HepG2 (cell line): ENCODE measurements around the gene HLA-DOA. TPM values are rescaled to one million over a fixed set of nuclear protein-coding genes. Genes with fewer than 3 reads are reported as not detected.

ENCODE experiments used
- FLYWCH1 ChIP-seq: sonication (generic); formaldehyde crosslinking; IDR thresholded peaks from 2 replicates; pipeline ENCODE4 v1.8.1; 2023; ENCODE audit warnings: mild to moderate bottlenecking, missing genetic modification reagents
- GTF3A ChIP-seq: sonication (generic); formaldehyde crosslinking; conservative IDR thresholded peaks from 2 replicates; pipeline ENCODE4 v1.4.0; 2020; ENCODE audit warnings: mild to moderate bottlenecking, missing genetic modification reagents
- HNRNPK ChIP-seq: fragments of 200-400 bp; formaldehyde crosslinking; IDR thresholded peaks from 2 replicates; pipeline ENCODE4 v1.6.1; 2018; ENCODE audit warnings: low read length, low read depth, moderate library complexity, mild to moderate bottlenecking; ENCODE audit not compliant: poor library complexity, severe bottlenecking
- KDM6A ChIP-seq: IDR thresholded peaks from 2 replicates; pipeline ENCODE4 v1.6.1; 2016; ENCODE audit warnings: low read depth
- KMT2A ChIP-seq: sonication (generic); formaldehyde crosslinking; IDR thresholded peaks from 2 replicates; pipeline ENCODE4 v1.4.0; 2020; ENCODE audit warnings: missing genetic modification reagents
- MED1 ChIP-seq: sonication (generic); formaldehyde crosslinking; IDR thresholded peaks from 2 replicates; pipeline ENCODE4 v1.4.0; 2020; ENCODE audit warnings: missing genetic modification reagents
- MTA3 ChIP-seq: sonication (generic); formaldehyde crosslinking; IDR thresholded peaks from 2 replicates; pipeline ENCODE4 v1.4.0; 2020; ENCODE audit warnings: missing genetic modification reagents
- NFKBIZ ChIP-seq: IDR thresholded peaks from 2 replicates; pipeline ENCODE4 v1.6.1; 2018; ENCODE audit warnings: missing genetic modification reagents, missing compliant biosample characterization
- PCBP2 ChIP-seq: fragments of 200-400 bp; formaldehyde crosslinking; optimal IDR thresholded peaks from 2 replicates; pipeline ENCODE3; 2018; ENCODE audit warnings: low read length, low read depth; ENCODE audit not compliant: poor library complexity, severe bottlenecking
- RARA ChIP-seq: IDR thresholded peaks from 2 replicates; pipeline ENCODE4 v1.6.1; 2016; ENCODE audit warnings: missing genetic modification reagents, missing compliant biosample characterization
- RBM22 ChIP-seq: fragments of 200-400 bp; formaldehyde crosslinking; optimal IDR thresholded peaks from 2 replicates; pipeline ENCODE3; 2017; ENCODE audit warnings: mild to moderate bottlenecking, low read length, moderate library complexity
- SNAPC2 ChIP-seq: sonication (generic); formaldehyde crosslinking; IDR thresholded peaks from 2 replicates; pipeline ENCODE4 v1.8.1; 2022; ENCODE audit warnings: mild to moderate bottlenecking, missing genetic modification reagents
- WIZ ChIP-seq: sonication (generic); formaldehyde crosslinking; IDR thresholded peaks from 2 replicates; pipeline ENCODE4 v1.5.1; 2020; ENCODE audit warnings: mild to moderate bottlenecking, missing genetic modification reagents
- ZFP62 ChIP-seq: sonication (generic); formaldehyde crosslinking; IDR thresholded peaks from 2 replicates; pipeline ENCODE4 v1.4.0; 2020; ENCODE audit warnings: missing genetic modification reagents
- ZFP90 ChIP-seq: sonication (generic); formaldehyde crosslinking; IDR thresholded peaks from 2 replicates; pipeline ENCODE4 v1.8.0; 2022; ENCODE audit warnings: missing genetic modification reagents, mild to moderate bottlenecking, inconsistent platforms, borderline replicate concordance
- ZNF329 ChIP-seq: sonication (generic); formaldehyde crosslinking; IDR thresholded peaks from 2 replicates; pipeline ENCODE4 v1.9.0; 2021; ENCODE audit warnings: low read depth, mild to moderate bottlenecking, missing genetic modification reagents
- ZNF563 ChIP-seq: sonication (generic); formaldehyde crosslinking; IDR thresholded peaks from 2 replicates; pipeline ENCODE4 v1.8.0; 2022; ENCODE audit warnings: mild to moderate bottlenecking, moderate library complexity, missing genetic modification reagents
- ZNF619 ChIP-seq: sonication (generic); formaldehyde crosslinking; IDR thresholded peaks from 2 replicates; pipeline ENCODE4 v1.4.0; 2020; ENCODE audit warnings: mild to moderate bottlenecking, missing genetic modification reagents
- ZNF749 ChIP-seq: sonication (generic); formaldehyde crosslinking; IDR thresholded peaks from 2 replicates; pipeline ENCODE4 v1.8.0; 2022; ENCODE audit warnings: mild to moderate bottlenecking, missing genetic modification reagents, moderate library complexity, borderline replicate concordance
- ZNF841 ChIP-seq: sonication (generic); formaldehyde crosslinking; IDR thresholded peaks from 2 replicates; pipeline ENCODE4 v1.8.1; 2023; ENCODE audit warnings: missing genetic modification reagents, borderline replicate concordance
- ZSCAN12 ChIP-seq: sonication (generic); formaldehyde crosslinking; IDR thresholded peaks from 2 replicates; pipeline ENCODE4 v1.9.0; 2021; ENCODE audit warnings: mild to moderate bottlenecking, missing genetic modification reagents
- ZSCAN29 ChIP-seq: sonication (generic); formaldehyde crosslinking; conservative IDR thresholded peaks from 2 replicates; pipeline ENCODE4 v1.4.0; 2020; ENCODE audit warnings: mild to moderate bottlenecking, missing genetic modification reagents
- polyA plus RNA-seq, 8 experiments: library from polyadenylated mRNA; depleted of rRNA in 3 of 8; stranded (reverse) in 7 of 8; unstranded in 1 of 8; fragments of >200 nt; fragmentation: Illumina TruSeq in 4 of 8; extraction: Trizol in 4 of 8; gene quantifications; 2 replicates each; pipeline versions ENCODE4 v1.2.1 to v1.2.3, GENCODE V29; 2011 to 2016; ENCODE audit warnings: low read depth in 4 of 8, missing spikeins in 1 of 8, mixed read lengths in 1 of 8; ENCODE audit not compliant: insufficient read depth in 1 of 8
- total RNA-seq, 5 experiments: library from RNA; depleted of rRNA; stranded (reverse); fragments of >200 nt; fragmentation: Illumina TruSeq; extraction: Trizol; gene quantifications; 2 replicates each; pipeline ENCODE4 v1.2.3, GENCODE V29; 2016; ENCODE audit warnings: low read depth in 1 of 5
- TF ChIP-seq, protein P1 (sequence below): sonication (generic); formaldehyde crosslinking; IDR thresholded peaks from 2 replicates; pipeline ENCODE4 v1.5.1; 2020; ENCODE audit warnings: missing genetic modification reagents, mild to moderate bottlenecking, borderline replicate concordance
- TF ChIP-seq, protein P2 (sequence below): sonication (generic); formaldehyde crosslinking; IDR thresholded peaks from 2 replicates; pipeline ENCODE4 v1.8.1; 2023; ENCODE audit warnings: mild to moderate bottlenecking, moderate library complexity, missing genetic modification reagents
- TF ChIP-seq, protein P3 (sequence below): sonication (generic); formaldehyde crosslinking; IDR thresholded peaks from 2 replicates; pipeline ENCODE4 v1.8.1; 2023; ENCODE audit warnings: mild to moderate bottlenecking, inconsistent platforms, moderate library complexity, missing genetic modification reagents, borderline replicate concordance
- TF ChIP-seq, protein P4 (sequence below): sonication (generic); formaldehyde crosslinking; IDR thresholded peaks from 2 replicates; pipeline ENCODE4 v1.5.0; 2020; ENCODE audit warnings: mild to moderate bottlenecking, missing genetic modification reagents

The HLA-DOA gene
- total and polyA plus RNA-seq, 2 of the 13 experiments (the other 11 are each of a cell fraction or from before 2014, with no cell fraction given) = 0.03 to 0.09 TPM

DNA sequence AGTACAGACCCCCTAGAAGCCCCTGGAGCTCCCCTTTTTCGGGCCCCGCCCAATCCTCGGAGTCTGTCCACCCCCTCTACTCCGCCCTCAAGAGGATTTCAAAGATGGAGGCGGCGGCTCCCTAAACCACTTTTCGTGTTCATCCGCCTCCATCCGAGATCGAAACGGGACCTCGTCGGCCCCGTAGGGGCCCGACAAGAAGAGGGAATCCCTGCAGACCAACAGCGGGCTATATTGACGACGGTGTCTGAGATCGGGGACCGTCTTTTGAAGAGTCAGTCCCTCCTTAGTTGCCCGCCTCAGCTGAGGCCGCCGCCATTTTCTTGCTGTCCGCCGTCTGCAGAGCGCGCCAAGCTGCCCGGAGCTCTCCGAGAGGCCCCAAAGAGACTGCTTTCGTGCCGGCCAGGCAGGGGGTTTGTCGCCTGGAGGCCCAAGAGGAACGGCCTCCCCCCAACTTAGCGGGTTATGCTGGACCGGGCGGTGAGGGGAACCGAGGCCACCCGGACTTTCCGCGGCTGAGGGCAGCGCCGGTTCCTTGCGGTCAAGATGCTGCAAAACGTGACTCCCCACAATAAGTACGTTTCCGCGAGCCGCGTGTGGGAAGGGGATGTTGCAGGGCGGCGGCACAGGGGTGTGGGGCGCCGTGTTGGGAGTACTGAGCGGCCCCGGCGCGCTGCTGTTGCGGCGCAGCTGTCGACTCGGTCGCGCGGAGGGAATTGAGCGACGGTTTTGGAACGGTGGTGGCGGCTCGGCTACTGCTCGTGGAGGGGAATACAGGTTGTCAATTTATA is 36.8 kb downstream of the HLA-DOA start (continued):
- TF ChIP-seq RBM22 (peak; percentile 60), ZNF841 (CRISPR knock-in tag) (0 out of 2 replicates have a peak, but pooled peaks have one; percentile 68), ZNF563 (CRISPR knock-in tag) (peak; percentile 67), ZNF749 (CRISPR knock-in tag) (no peak), PCBP2 (no peak), ZFP90 (CRISPR knock-in tag) (no peak), MTA3 (CRISPR knock-in tag) (0 out of 2 replicates have a peak, but pooled peaks have one; percentile 2), GTF3A (0 out of 2 replicates have a peak, but pooled peaks have one; percentile 11), SNAPC2 (CRISPR knock-in tag) (peak; percentile 78), ZFP62 (no peak), KDM6A (no peak), ZSCAN29 (CRISPR knock-in tag) (no peak), FLYWCH1 (CRISPR knock-in tag) (no peak), NFKBIZ (no peak; the same call in 1 of the 2 replicates), ZNF619 (no peak; the same call in none of the 2 replicates), ZNF329 (peak; percentile 48; the same call in 1 of the 2 replicates), HNRNPK (no peak), WIZ (no peak), MED1 (CRISPR knock-in tag) (no peak), RARA (CRISPR knock-in tag) (0 out of 2 replicates have a peak, but pooled peaks have one; percentile 12), KMT2A (CRISPR knock-in tag) (no peak; the same call in 1 of the 2 replicates), ZSCAN12 (no peak)
- TF ChIP-seq, protein P1, sequence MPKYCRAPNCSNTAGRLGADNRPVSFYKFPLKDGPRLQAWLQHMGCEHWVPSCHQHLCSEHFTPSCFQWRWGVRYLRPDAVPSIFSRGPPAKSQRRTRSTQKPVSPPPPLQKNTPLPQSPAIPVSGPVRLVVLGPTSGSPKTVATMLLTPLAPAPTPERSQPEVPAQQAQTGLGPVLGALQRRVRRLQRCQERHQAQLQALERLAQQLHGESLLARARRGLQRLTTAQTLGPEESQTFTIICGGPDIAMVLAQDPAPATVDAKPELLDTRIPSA = 0 out of 2 replicates have a peak, but pooled peaks have one; percentile 47
- TF ChIP-seq, protein P2, sequence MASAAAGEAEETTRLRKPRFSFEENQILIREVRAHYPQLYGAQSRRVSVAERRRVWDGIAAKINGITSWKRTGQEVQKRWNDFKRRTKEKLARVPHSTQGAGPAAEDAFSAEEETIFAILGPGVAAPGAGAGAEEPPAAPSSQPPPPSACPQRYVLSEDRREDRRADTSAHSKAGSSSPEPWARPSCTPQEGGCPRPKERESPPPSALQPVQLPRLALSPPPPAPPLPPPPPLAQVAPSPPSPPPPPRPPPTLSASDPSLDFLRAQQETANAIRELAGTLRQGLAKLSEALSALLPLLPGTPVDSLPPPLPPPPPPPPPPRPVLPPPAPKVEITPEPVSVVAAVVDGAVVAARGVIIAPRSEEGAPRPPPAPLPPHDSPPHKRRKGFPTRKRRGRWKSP = no peak
- TF ChIP-seq, protein P3, sequence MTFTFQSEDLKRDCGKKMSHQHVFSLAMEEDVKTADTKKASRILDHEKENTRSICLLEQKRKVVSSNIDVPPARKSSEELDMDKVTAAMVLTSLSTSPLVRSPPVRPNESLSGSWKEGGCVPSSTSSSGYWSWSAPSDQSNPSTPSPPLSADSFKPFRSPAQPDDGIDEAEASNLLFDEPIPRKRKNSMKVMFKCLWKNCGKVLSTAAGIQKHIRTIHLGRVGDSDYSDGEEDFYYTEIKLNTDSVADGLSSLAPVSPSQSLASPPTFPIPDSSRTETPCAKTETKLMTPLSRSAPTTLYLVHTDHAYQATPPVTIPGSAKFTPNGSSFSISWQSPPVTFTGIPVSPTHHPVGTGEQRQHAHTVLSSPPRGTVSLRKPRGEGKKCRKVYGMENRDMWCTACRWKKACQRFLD (CRISPR knock-in tag) = no peak; the same call in 1 of the 2 replicates
- TF ChIP-seq, protein P4, sequence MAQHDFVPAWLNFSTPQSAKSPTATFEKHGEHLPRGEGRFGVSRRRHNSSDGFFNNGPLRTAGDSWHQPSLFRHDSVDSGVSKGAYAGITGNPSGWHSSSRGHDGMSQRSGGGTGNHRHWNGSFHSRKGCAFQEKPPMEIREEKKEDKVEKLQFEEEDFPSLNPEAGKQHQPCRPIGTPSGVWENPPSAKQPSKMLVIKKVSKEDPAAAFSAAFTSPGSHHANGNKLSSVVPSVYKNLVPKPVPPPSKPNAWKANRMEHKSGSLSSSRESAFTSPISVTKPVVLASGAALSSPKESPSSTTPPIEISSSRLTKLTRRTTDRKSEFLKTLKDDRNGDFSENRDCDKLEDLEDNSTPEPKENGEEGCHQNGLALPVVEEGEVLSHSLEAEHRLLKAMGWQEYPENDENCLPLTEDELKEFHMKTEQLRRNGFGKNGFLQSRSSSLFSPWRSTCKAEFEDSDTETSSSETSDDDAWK (CRISPR knock-in tag) = no peak
